CD4-positive, CD25-positive, alpha-beta regulatory T cell (primary cell): ENCODE results near the gene AKAP17A. TPM values are rescaled to one million over a fixed set of nuclear protein-coding genes. Genes with fewer than 3 reads are reported as not detected.
A peak's percentile ranks its signal among the peaks of the same experiment; 100 is the strongest.

Source experiments
- ATAC-seq, 2 donors: fragments of 150-1000 bp; cut with Tn5 transposase; one replicate each; pipeline ENCODE4 v1.10.0; 2021; ENCODE audit warnings: low read depth in 2 of 2, moderate number of reproducible peaks in 2 of 2, moderate library complexity in 1 of 2
- DNase-seq, 3 donors: peaks; one replicate each; pipeline versions ENCODE4 v3.0.0 to v3.0.0-alpha.2; 2012 to 2022; ENCODE audit warnings: mixed read lengths in 1 of 3
- H3K27ac ChIP-seq: one replicate; pipeline ENCODE4 v1.7.0; 2013; ENCODE audit warnings: mild to moderate bottlenecking, low read length; ENCODE audit not compliant: insufficient read depth, poor library complexity, severe bottlenecking
- H3K27me3 ChIP-seq: one replicate; pipeline ENCODE4 v1.7.0; 2013; ENCODE audit warnings: low read length; ENCODE audit not compliant: control insufficient read depth, insufficient read depth
- H3K36me3 ChIP-seq: one replicate; pipeline ENCODE4 v1.7.0; 2013; ENCODE audit warnings: mild to moderate bottlenecking, low read length, moderate library complexity; ENCODE audit not compliant: control insufficient read depth, insufficient read depth
- H3K4me1 ChIP-seq: 2 replicates; pipeline ENCODE4 v1.7.0; 2013; ENCODE audit warnings: mild to moderate bottlenecking, low read length; ENCODE audit not compliant: insufficient read depth, control insufficient read depth, poor library complexity, severe bottlenecking
- H3K4me3 ChIP-seq: one replicate; pipeline ENCODE4 v1.7.0; 2013; ENCODE audit warnings: low read depth, mild to moderate bottlenecking, low read length, moderate library complexity
- H3K9me3 ChIP-seq, 2 experiments: 1 replicate in 1 of 2; 2 replicates in 1 of 2; pipeline ENCODE4 v1.7.0; 2013; ENCODE audit warnings: low read length in 2 of 2, mild to moderate bottlenecking in 1 of 2, moderate library complexity in 1 of 2; ENCODE audit not compliant: control insufficient read depth in 2 of 2
- H3K27ac Mint-ChIP-seq, 3 donors: one replicate each; pipeline ENCODE4 v1.8.0; 2020 to 2022; ENCODE audit warnings: mild to moderate bottlenecking in 3 of 3, mixed read lengths in 3 of 3, moderate library complexity in 2 of 3
- H3K27me3 Mint-ChIP-seq: one replicate; pipeline ENCODE4 v1.8.0; 2022; ENCODE audit warnings: mild to moderate bottlenecking, mixed read lengths
- H3K36me3 Mint-ChIP-seq: one replicate; pipeline ENCODE4 v1.8.0; 2020; ENCODE audit warnings: mixed read lengths
- H3K4me1 Mint-ChIP-seq, 4 donors: one replicate each; pipeline ENCODE4 v1.8.0; 2020 to 2022; ENCODE audit warnings: mixed read lengths in 4 of 4, mild to moderate bottlenecking in 1 of 4
- H3K4me3 Mint-ChIP-seq, 4 donors: one replicate each; pipeline ENCODE4 v1.8.0; 2020 to 2022; ENCODE audit warnings: mild to moderate bottlenecking in 4 of 4, mixed read lengths in 4 of 4, moderate library complexity in 3 of 4
- H3K9me3 Mint-ChIP-seq, 7 donors: one replicate each; pipeline ENCODE4 v1.8.0; 2020 to 2022; ENCODE audit warnings: mixed read lengths in 7 of 7, mild to moderate bottlenecking in 3 of 7, moderate library complexity in 2 of 7
- polyA plus RNA-seq, 4 donors: library from polyadenylated mRNA; unstranded; fragments of 300-500 nt; fragmentation: Illumina TruSeq; gene quantifications; one replicate each; pipeline ENCODE4 v1.2.3, GENCODE V29; 2021
- total RNA-seq: library from RNA; stranded (reverse); gene quantifications from one replicate; pipeline ENCODE4 v1.2.3, GENCODE V29; 2022

AKAP17A gene
- total and polyA plus RNA-seq, 5 donors from 2014 or later: 11.0 to 108 (median 14.2) TPM

DNA sequence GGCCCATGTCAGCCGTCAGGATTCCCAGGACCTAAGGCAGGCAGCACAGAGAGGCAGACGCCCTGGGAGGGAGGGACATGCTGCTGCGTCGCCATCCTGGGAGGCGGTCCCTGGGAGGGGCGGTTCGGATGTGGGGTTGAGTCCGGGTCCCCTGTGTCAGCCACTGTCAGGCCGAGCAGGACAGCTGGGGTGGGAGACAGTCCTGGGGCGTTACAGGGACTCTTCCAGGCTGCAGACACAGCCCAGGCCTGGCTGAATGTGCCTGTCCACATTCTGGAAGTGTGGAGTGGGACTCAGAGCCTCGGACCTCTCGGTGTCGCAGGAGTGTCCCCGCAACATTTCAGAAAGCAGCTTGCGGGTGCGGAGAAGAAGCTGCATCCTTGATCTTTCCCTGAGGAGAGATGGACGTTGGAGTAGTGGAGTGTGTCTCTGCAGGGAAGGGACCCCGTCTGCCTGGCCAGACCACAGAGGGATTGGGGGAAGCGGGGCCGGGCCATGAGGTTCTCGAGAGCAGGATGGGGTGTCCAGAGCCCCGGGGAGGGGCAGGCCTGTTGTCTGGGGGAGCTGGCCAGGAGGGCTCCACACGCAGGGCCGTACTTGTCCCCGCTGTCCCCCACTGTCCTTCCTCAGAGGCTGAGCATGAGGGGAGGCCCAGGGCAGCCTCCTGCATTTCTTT, 6.1 kb downstream of the AKAP17A start:
- Mint-ChIP-seq H3K4me3 (peak overlapping the region in 1 of 4 donors; percentile 64), H3K27me3 (no peaks in the 10 kb centered on the region), H3K27ac (no peak overlapping the region), H3K4me1 (peaks cover 0 to 24% (median 10%) of the 10 kb centered on the region in 4 donors), H3K36me3 (peaks cover 34% of the 10 kb centered on the region), H3K9me3 (peaks cover 0 to 1% (median 0%) of the 10 kb centered on the region in 7 donors)
- H3K4me3 ChIP-seq: no peak overlapping the region
- no peak for ATAC-seq
- peaks cover 19% of the 10 kb centered on the region for H3K4me1 ChIP-seq
- H3K36me3 ChIP-seq: peaks cover 80% of the 10 kb centered on the region
- DNase-seq: no peak
- H3K27ac ChIP-seq: no peak overlapping the region
- no peaks in the 10 kb centered on the region for H3K9me3 ChIP-seq
- no peaks in the 10 kb centered on the region for H3K27me3 ChIP-seq

DNA sequence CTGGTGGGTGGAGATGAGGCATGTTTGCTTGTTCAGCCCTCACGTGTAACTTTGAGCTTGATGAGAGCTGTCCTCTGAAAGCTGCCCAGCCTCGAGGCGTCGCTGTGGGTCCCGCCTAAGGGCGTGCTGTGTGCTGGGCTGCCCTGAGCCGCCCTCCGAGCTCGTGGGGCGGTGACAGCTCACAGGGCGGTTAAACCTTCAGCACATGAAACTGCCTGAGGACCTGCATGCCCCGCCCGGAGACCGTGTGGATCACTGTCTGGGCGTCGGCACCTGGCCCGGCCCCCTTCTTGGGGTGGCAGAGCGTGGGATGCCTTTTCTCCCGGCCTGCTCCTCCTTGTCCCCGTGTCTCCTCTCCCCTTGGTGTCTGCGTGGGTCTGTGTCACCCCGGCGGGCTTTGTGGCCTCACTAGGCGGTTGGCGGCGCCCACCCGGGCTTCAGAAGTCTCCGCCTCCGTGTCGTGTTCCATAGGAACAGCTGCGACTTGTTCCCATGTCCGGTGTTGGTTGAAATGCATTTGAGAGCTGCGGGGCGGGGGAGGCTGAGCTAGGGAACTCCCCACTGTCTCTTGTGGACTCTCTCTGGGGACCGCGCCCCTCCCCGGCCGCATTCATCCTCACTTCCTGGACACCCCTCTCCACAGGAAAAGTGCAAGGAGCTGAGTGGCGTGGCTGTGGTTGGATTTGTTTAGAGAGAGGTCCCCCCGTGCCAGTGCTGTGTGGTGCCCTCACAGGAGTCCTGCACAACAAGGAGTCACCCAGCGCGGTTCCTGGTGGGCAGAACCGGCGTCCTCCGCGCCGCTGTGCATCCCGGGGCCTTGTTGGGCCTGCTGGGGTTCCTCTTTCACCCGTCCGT, 6.8 kb downstream of the AKAP17A start:
- H3K27me3 Mint-ChIP-seq: no peaks in the 10 kb centered on the region
- Histone ChIP-seq H3K4me3 (no peak overlapping the region), H3K36me3 (peaks cover 86% of the 10 kb centered on the region), H3K27ac (no peak overlapping the region), H3K4me1 (peaks cover 11% of the 10 kb centered on the region), H3K27me3 (no peaks in the 10 kb centered on the region), H3K9me3 (no peaks in the 10 kb centered on the region)
- no peak for DNase-seq
- H3K4me3 Mint-ChIP-seq: no peak overlapping the region
- no peaks in the 10 kb centered on the region for H3K9me3 Mint-ChIP-seq
- ATAC-seq: no peak
- peaks cover 0 to 16% (median 4%) of the 10 kb centered on the region in 4 donors for H3K4me1 Mint-ChIP-seq
- peaks cover 37% of the 10 kb centered on the region for H3K36me3 Mint-ChIP-seq
- no peak overlapping the region for H3K27ac Mint-ChIP-seq

DNA sequence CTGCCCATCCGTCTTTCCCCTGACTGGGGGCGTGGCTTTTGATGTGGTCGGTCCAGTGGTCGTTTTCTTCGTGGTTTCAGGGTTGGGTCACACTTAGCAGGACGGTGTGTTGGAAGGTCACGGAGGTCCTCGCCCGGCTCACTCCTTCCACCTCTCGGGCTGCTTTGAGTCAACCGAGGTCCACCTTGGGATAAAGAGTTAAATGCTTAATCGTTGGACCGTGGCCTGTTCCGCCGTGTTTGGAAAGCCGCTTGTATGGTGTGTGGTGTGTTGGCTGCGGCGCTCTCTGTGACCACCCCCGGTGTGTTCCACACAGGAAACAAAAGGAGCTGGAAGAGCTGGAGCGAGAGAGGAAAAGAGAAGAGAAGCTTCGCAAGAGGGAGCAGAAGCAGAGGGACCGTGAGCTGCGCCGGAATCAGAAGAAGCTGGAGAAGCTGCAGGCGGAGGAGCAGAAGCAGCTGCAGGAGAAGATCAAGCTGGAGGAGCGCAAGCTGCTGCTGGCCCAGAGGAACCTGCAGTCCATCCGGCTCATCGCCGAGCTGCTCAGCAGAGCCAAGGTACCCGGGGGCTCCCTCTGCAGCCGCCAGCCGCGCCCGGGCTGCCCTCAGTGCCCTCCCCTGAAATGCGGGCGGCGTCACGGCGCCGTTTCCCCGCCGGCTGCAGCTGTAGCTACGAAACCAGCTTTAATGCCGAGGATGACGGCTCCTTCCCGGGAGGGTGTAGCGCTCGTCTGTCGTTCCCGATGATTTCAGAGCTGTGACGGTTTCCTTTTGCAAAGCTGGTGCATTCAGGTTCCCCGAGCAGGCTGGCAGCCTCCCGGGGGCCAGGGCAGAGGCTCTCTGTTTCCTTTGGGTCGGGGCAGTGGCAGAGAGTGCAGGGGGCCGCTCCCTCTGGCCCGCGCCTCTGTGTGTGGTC, 7.7 kb downstream of the AKAP17A start:
- H3K9me3 ChIP-seq: no peaks in the 10 kb centered on the region
- peaks cover 2% of the 10 kb centered on the region for H3K4me1 ChIP-seq
- Mint-ChIP-seq H3K4me3 (no peak overlapping the region), H3K27me3 (no peaks in the 10 kb centered on the region), H3K36me3 (peaks cover 36% of the 10 kb centered on the region), H3K9me3 (no peaks in the 10 kb centered on the region), H3K4me1 (peaks cover 0 to 8% (median 4%) of the 10 kb centered on the region in 4 donors), H3K27ac (peak overlapping the region in 1 of 3 donors; percentile 45)
- H3K4me3 ChIP-seq: no peak overlapping the region
- H3K36me3 ChIP-seq: peaks cover 79% of the 10 kb centered on the region
- ATAC-seq (no peak), DNase-seq (no peak)
- H3K27ac ChIP-seq: no peak overlapping the region
- no peaks in the 10 kb centered on the region for H3K27me3 ChIP-seq

DNA sequence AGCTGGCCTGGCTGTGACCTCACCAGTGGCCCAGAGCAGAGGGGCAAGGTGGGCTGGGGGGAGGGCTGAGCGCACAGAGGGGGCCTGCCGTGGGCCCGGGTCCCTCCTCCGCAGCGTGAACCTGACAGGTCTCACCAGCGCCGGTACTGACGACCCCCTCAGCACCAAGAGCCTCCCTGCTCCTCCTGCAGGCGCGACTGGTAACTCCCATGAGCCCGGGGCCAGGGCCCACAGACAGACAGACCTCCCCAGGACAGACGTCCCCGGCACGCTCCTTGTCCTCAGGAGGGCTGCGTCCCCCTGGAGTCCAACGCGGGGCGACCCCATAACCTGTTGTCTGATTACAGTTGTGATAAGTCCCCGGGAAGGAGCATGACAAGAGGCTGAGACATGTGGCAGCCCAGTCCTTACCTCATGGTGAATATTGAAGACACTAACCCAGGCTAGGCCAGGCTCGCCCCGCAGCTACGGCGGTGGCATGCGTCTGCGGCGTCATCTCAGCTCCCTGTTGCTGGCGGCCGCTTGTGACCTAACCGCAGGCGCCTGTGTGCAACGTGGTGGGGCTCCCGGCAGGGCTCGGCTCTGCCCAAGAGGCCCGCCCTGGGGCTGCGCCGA, 8.5 kb downstream of the AKAP17A start:
- Mint-ChIP-seq H3K4me1 (peaks cover 0 to 7% (median 3%) of the 10 kb centered on the region in 4 donors), H3K27ac (no peak overlapping the region)
- no peak for ATAC-seq

DNA sequence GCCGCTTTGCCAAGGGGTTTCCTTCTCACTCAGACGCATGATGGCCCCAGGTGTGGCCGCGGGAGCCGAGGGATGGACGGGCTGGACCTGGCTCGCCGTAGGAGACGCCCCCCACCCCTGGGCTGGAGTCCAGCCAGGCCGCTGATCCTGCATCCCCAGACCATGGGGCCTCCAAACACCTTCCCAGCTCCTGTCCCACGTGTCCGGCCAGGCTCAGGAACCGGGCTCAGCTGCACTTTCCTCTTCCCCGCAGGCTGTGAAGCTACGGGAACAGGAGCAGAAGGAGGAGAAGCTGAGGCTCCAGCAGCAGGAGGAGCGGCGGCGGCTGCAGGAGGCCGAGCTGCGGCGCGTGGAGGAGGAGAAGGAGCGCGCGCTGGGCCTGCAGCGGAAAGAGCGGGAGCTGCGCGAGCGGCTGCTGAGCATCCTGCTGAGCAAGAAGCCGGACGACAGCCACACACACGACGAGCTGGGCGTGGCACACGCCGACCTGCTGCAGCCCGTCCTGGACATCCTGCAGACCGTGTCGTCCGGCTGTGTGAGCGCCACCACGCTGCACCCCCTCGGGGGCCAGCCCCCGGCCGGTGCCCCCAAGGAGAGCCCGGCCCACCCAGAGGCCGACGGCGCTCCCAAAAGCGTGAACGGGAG, 9.1 kb downstream of the AKAP17A start:
- no peaks in the 10 kb centered on the region for H3K27me3 Mint-ChIP-seq
- peaks cover 67% of the 10 kb centered on the region for H3K36me3 ChIP-seq
- no peaks in the 10 kb centered on the region for H3K4me1 ChIP-seq
- no peak overlapping the region for H3K27ac Mint-ChIP-seq
- no peak overlapping the region for H3K27ac ChIP-seq
- no peak overlapping the region for H3K4me3 Mint-ChIP-seq
- peaks cover 0 to 3% (median under 1%) of the 10 kb centered on the region in 4 donors for H3K4me1 Mint-ChIP-seq
- H3K4me3 ChIP-seq: no peak overlapping the region
- no peaks in the 10 kb centered on the region for H3K27me3 ChIP-seq
- ATAC-seq: no peak
- peaks cover 30% of the 10 kb centered on the region for H3K36me3 Mint-ChIP-seq
- DNase-seq: no peak
- no peaks in the 10 kb centered on the region for H3K9me3 ChIP-seq
- no peaks in the 10 kb centered on the region for H3K9me3 Mint-ChIP-seq

More for the DNA sequence above, 8.5 kb downstream of the AKAP17A start:
- Mint-ChIP-seq H3K4me3 (no peak overlapping the region), H3K36me3 (peaks cover 36% of the 10 kb centered on the region), H3K27me3 (no peaks in the 10 kb centered on the region), H3K9me3 (no peaks in the 10 kb centered on the region)
- Histone ChIP-seq H3K27me3 (no peaks in the 10 kb centered on the region), H3K4me3 (no peak overlapping the region), H3K36me3 (peaks cover 73% of the 10 kb centered on the region), H3K4me1 (no peaks in the 10 kb centered on the region), H3K9me3 (no peaks in the 10 kb centered on the region), H3K27ac (no peak overlapping the region)
- no peak for DNase-seq

DNA sequence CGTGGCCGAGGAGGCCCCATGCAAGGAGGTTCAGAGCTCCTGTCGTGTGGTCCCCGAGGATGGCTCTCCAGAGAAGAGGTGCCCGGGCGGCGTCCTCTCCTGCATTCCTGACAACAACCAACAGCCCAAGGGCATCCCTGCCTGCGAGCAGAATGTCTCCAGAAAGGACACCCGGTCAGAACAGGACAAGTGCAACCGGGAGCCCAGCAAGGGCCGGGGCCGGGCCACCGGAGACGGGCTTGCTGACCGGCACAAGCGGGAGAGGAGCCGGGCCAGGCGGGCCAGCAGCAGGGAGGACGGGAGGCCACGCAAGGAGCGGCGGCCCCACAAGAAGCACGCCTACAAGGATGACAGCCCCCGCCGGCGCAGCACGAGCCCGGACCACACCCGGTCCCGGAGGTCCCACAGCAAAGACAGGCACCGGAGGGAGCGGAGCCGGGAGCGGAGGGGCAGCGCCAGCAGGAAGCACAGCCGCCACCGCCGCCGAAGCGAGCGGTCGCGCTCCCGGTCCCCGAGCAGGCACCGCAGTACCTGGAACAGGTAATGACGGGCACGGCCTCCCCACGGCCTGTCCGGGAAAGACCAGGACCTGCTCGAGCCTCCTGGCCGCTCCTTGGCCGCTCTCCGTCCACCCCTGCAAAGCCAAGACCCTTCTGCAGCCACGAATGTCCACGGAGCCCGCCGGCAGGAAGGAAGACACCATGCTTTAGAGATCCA, 9.8 kb downstream of the AKAP17A start:
- Histone ChIP-seq H3K36me3 (peaks cover 60% of the 10 kb centered on the region), H3K4me1 (no peaks in the 10 kb centered on the region), H3K27me3 (no peaks in the 10 kb centered on the region), H3K9me3 (no peaks in the 10 kb centered on the region), H3K27ac (no peak overlapping the region), H3K4me3 (no peak overlapping the region)
- ATAC-seq (no peak), DNase-seq (no peak)
- Mint-ChIP-seq H3K27me3 (no peaks in the 10 kb centered on the region), H3K36me3 (peaks cover 25% of the 10 kb centered on the region), H3K9me3 (no peaks in the 10 kb centered on the region), H3K27ac (no peak overlapping the region), H3K4me3 (no peak overlapping the region), H3K4me1 (peaks cover 0 to 2% (median 0%) of the 10 kb centered on the region in 4 donors)
